ENCODE measurements around the gene PLA2R1.

The PLA2R1 gene

GRCh38 chr2:160063271-160063670 lies 856 bp upstream of the PLA2R1 start:
- no peak overlapping the region for H2BK15ac ChIP-seq (replicated peaks; ENCODE audit: low read depth)
- H3K4me3 ChIP-seq (ENCODE audit: low read length): no peak overlapping the region
- peak overlapping the region; percentile 87 for H3K56ac ChIP-seq (ENCODE audit: low read length)
- H3K27me3 ChIP-seq (ENCODE audit: insufficient read depth, low read length, poor library complexity): no peaks in the 10 kb centered on the region
- H4K8ac ChIP-seq (ENCODE audit: low read depth, low read length): no peak overlapping the region
- peak; percentile 50 for DNase-seq
- peaks cover 5% of the 10 kb centered on the region for H3K4me1 ChIP-seq (ENCODE audit: control insufficient read depth, low read depth, low read length)
- H3K4me2 ChIP-seq (ENCODE audit: low read length): no peak overlapping the region
- no CpG with 5 or more reads among the region's 5 CpGs for WGBS (ENCODE audit: extremely low coverage, insufficient coverage, low lambda C conversion rate)
- no peaks in the 10 kb centered on the region for H3K36me3 ChIP-seq (ENCODE audit: control insufficient read depth, insufficient read depth, low read length)
- H3K79me2 ChIP-seq (ENCODE audit: control insufficient read depth, insufficient read depth, low read length): no peaks in the 10 kb centered on the region
- no peak overlapping the region for H4K5ac ChIP-seq (ENCODE audit: low read length)
- H3K23ac ChIP-seq (ENCODE audit: low read length): no peak overlapping the region
- H2BK5ac ChIP-seq (ENCODE audit: low read length): no peak overlapping the region
- no peak overlapping the region for H2AK5ac ChIP-seq (ENCODE audit: low read length)
- peak overlapping the region; percentile 57 for H3K18ac ChIP-seq (ENCODE audit: low read length)
- H3K27ac ChIP-seq (ENCODE audit: low read depth, low read length): no peak overlapping the region
- H2BK120ac ChIP-seq (ENCODE audit: low read depth, low read length): no peak overlapping the region
- H3K4ac ChIP-seq (ENCODE audit: low read depth, low read length): no peak overlapping the region
- no peak overlapping the region for H3K9ac ChIP-seq (ENCODE audit: low read length)
- no peaks in the 10 kb centered on the region for H3K79me1 ChIP-seq (ENCODE audit: low read length)

GRCh38 chr2:160061944-160062291 lies 497 bp downstream of the PLA2R1 start:
- peak overlapping the region; percentile 96 for H3K4me2 ChIP-seq (ENCODE audit: low read length)
- peak overlapping the region; percentile 52 for H3K4me3 ChIP-seq (ENCODE audit: low read length)
- H3K79me1 ChIP-seq (ENCODE audit: low read length): no peaks in the 10 kb centered on the region
- H2BK15ac ChIP-seq (replicated peaks; ENCODE audit: low read depth): no peak overlapping the region
- no peak overlapping the region for H3K4ac ChIP-seq (ENCODE audit: low read depth, low read length)
- H3K27me3 ChIP-seq (ENCODE audit: insufficient read depth, low read length, poor library complexity): no peaks in the 10 kb centered on the region
- H3K79me2 ChIP-seq (ENCODE audit: control insufficient read depth, insufficient read depth, low read length): no peaks in the 10 kb centered on the region
- no peak overlapping the region for H2BK120ac ChIP-seq (ENCODE audit: low read depth, low read length)
- H2AK5ac ChIP-seq (ENCODE audit: low read length): no peak overlapping the region
- peak overlapping the region; percentile 87 for H3K56ac ChIP-seq (ENCODE audit: low read length)
- no peaks in the 10 kb centered on the region for H3K36me3 ChIP-seq (ENCODE audit: control insufficient read depth, insufficient read depth, low read length)
- H2BK5ac ChIP-seq (ENCODE audit: low read length): no peak overlapping the region
- no peak overlapping the region for H4K8ac ChIP-seq (ENCODE audit: low read depth, low read length)
- no peak overlapping the region for H4K5ac ChIP-seq (ENCODE audit: low read length)
- H3K23ac ChIP-seq (ENCODE audit: low read length): no peak overlapping the region
- H3K18ac ChIP-seq (ENCODE audit: low read length): peak overlapping the region; percentile 75
- peak overlapping the region; percentile 68 for H3K9ac ChIP-seq (ENCODE audit: low read length)
- no CpG with 5 or more reads among the region's 27 CpGs for WGBS (ENCODE audit: extremely low coverage, insufficient coverage, low lambda C conversion rate)
- no peak for DNase-seq
- no peak overlapping the region for H3K27ac ChIP-seq (ENCODE audit: low read depth, low read length)
- H3K4me1 ChIP-seq (ENCODE audit: control insufficient read depth, low read depth, low read length): peaks cover 5% of the 10 kb centered on the region

- Histone ChIP-seq H2BK5ac (ENCODE audit: low read length) (no peak overlapping the region), H3K4me3 (ENCODE audit: low read length) (no peak overlapping the region)
- DNase-seq: no peak
Measured at GRCh38 chr2:160061533-160061932, 882 bp downstream of the PLA2R1 start.

GRCh38 chr2:160060297-160060696 lies 2.1 kb downstream of the PLA2R1 start:
- H3K9ac ChIP-seq (ENCODE audit: low read length): no peak overlapping the region
- H3K4ac ChIP-seq (ENCODE audit: low read depth, low read length): no peak overlapping the region
- H3K4me1 ChIP-seq (ENCODE audit: control insufficient read depth, low read depth, low read length): peaks cover 5% of the 10 kb centered on the region
- H2BK120ac ChIP-seq (ENCODE audit: low read depth, low read length): no peak overlapping the region
- no peaks in the 10 kb centered on the region for H3K27me3 ChIP-seq (ENCODE audit: insufficient read depth, low read length, poor library complexity)
- no peak for DNase-seq
- no CpG with 5 or more reads among the region's 2 CpGs for WGBS (ENCODE audit: extremely low coverage, insufficient coverage, low lambda C conversion rate)
- H3K79me2 ChIP-seq (ENCODE audit: control insufficient read depth, insufficient read depth, low read length): no peaks in the 10 kb centered on the region
- H3K18ac ChIP-seq (ENCODE audit: low read length): no peak overlapping the region
- H3K27ac ChIP-seq (ENCODE audit: low read depth, low read length): no peak overlapping the region
- no peak overlapping the region for H2BK15ac ChIP-seq (replicated peaks; ENCODE audit: low read depth)
- H3K56ac ChIP-seq (ENCODE audit: low read length): no peak overlapping the region
- H4K5ac ChIP-seq (ENCODE audit: low read length): no peak overlapping the region
- no peak overlapping the region for H3K4me2 ChIP-seq (ENCODE audit: low read length)
- H3K23ac ChIP-seq (ENCODE audit: low read length): no peak overlapping the region
- H2BK5ac ChIP-seq (ENCODE audit: low read length): no peak overlapping the region
- no peak overlapping the region for H3K4me3 ChIP-seq (ENCODE audit: low read length)
- no peaks in the 10 kb centered on the region for H3K79me1 ChIP-seq (ENCODE audit: low read length)
- H3K36me3 ChIP-seq (ENCODE audit: control insufficient read depth, insufficient read depth, low read length): no peaks in the 10 kb centered on the region
- H2AK5ac ChIP-seq (ENCODE audit: low read length): no peak overlapping the region
- no peak overlapping the region for H4K8ac ChIP-seq (ENCODE audit: low read depth, low read length)

More at GRCh38 chr2:160061533-160061932, 882 bp downstream of the PLA2R1 start:
- Histone ChIP-seq H3K9ac (ENCODE audit: low read length) (no peak overlapping the region), H4K5ac (ENCODE audit: low read length) (no peak overlapping the region), H3K4me1 (ENCODE audit: control insufficient read depth, low read depth, low read length) (peaks cover 5% of the 10 kb centered on the region), H2BK15ac (replicated peaks; ENCODE audit: low read depth) (no peak overlapping the region), H3K56ac (ENCODE audit: low read length) (no peak overlapping the region), H3K4me2 (ENCODE audit: low read length) (no peak overlapping the region), H3K27ac (ENCODE audit: low read depth, low read length) (no peak overlapping the region), H3K79me1 (ENCODE audit: low read length) (no peaks in the 10 kb centered on the region), H3K36me3 (ENCODE audit: control insufficient read depth, insufficient read depth, low read length) (no peaks in the 10 kb centered on the region), H2AK5ac (ENCODE audit: low read length) (no peak overlapping the region), H3K27me3 (ENCODE audit: insufficient read depth, low read length, poor library complexity) (no peaks in the 10 kb centered on the region), H4K8ac (ENCODE audit: low read depth, low read length) (no peak overlapping the region), H3K4ac (ENCODE audit: low read depth, low read length) (no peak overlapping the region), H3K18ac (ENCODE audit: low read length) (no peak overlapping the region), H3K79me2 (ENCODE audit: control insufficient read depth, insufficient read depth, low read length) (no peaks in the 10 kb centered on the region), H2BK120ac (ENCODE audit: low read depth, low read length) (no peak overlapping the region), H3K23ac (ENCODE audit: low read length) (no peak overlapping the region)
- no CpG with 5 or more reads among the region's 18 CpGs for WGBS (ENCODE audit: extremely low coverage, insufficient coverage, low lambda C conversion rate)

GRCh38 chr2:160057356-160057755 lies 5.1 kb downstream of the PLA2R1 start:
- H3K4me1 ChIP-seq (ENCODE audit: control insufficient read depth, low read depth, low read length): no peaks in the 10 kb centered on the region
- no CpG with 5 or more reads among the region's 2 CpGs for WGBS (ENCODE audit: extremely low coverage, insufficient coverage, low lambda C conversion rate)

GRCh38 chr2:160055726-160056108 lies 6.7 kb downstream of the PLA2R1 start:
- no peak overlapping the region for H3K9ac ChIP-seq (ENCODE audit: low read length)
- no peaks in the 10 kb centered on the region for H3K4me1 ChIP-seq (ENCODE audit: control insufficient read depth, low read depth, low read length)
- no peak overlapping the region for H3K27ac ChIP-seq (ENCODE audit: low read depth, low read length)
- no peak overlapping the region for H3K4me2 ChIP-seq (ENCODE audit: low read length)
- WGBS (ENCODE audit: extremely low coverage, insufficient coverage, low lambda C conversion rate): no CpG with 5 or more reads among the region's 7 CpGs
- no peaks in the 10 kb centered on the region for H3K79me1 ChIP-seq (ENCODE audit: low read length)
- no peaks in the 10 kb centered on the region for H3K79me2 ChIP-seq (ENCODE audit: control insufficient read depth, insufficient read depth, low read length)
- no peak overlapping the region for H3K23ac ChIP-seq (ENCODE audit: low read length)
- no peak overlapping the region for H3K56ac ChIP-seq (ENCODE audit: low read length)
- H3K36me3 ChIP-seq (ENCODE audit: control insufficient read depth, insufficient read depth, low read length): no peaks in the 10 kb centered on the region
- no peak overlapping the region for H3K18ac ChIP-seq (ENCODE audit: low read length)
- no peak overlapping the region for H3K4me3 ChIP-seq (ENCODE audit: low read length)
- H4K8ac ChIP-seq (ENCODE audit: low read depth, low read length): no peak overlapping the region
- DNase-seq: no peak
- no peak overlapping the region for H4K5ac ChIP-seq (ENCODE audit: low read length)
- no peaks in the 10 kb centered on the region for H3K27me3 ChIP-seq (ENCODE audit: insufficient read depth, low read length, poor library complexity)
- H3K4ac ChIP-seq (ENCODE audit: low read depth, low read length): no peak overlapping the region
- H2BK5ac ChIP-seq (ENCODE audit: low read length): no peak overlapping the region
- no peak overlapping the region for H2BK120ac ChIP-seq (ENCODE audit: low read depth, low read length)
- H2BK15ac ChIP-seq (replicated peaks; ENCODE audit: low read depth): no peak overlapping the region
- H2AK5ac ChIP-seq (ENCODE audit: low read length): no peak overlapping the region

More at GRCh38 chr2:160057356-160057755, 5.1 kb downstream of the PLA2R1 start:
- Histone ChIP-seq H3K36me3 (ENCODE audit: control insufficient read depth, insufficient read depth, low read length) (no peaks in the 10 kb centered on the region), H3K4ac (ENCODE audit: low read depth, low read length) (no peak overlapping the region), H3K4me3 (ENCODE audit: low read length) (no peak overlapping the region), H3K79me2 (ENCODE audit: control insufficient read depth, insufficient read depth, low read length) (no peaks in the 10 kb centered on the region), H3K9ac (ENCODE audit: low read length) (no peak overlapping the region), H3K23ac (ENCODE audit: low read length) (no peak overlapping the region), H4K5ac (ENCODE audit: low read length) (no peak overlapping the region), H3K18ac (ENCODE audit: low read length) (no peak overlapping the region), H2BK15ac (replicated peaks; ENCODE audit: low read depth) (no peak overlapping the region), H2BK5ac (ENCODE audit: low read length) (no peak overlapping the region), H3K4me2 (ENCODE audit: low read length) (no peak overlapping the region), H3K79me1 (ENCODE audit: low read length) (no peaks in the 10 kb centered on the region), H3K56ac (ENCODE audit: low read length) (no peak overlapping the region), H2BK120ac (ENCODE audit: low read depth, low read length) (no peak overlapping the region), H2AK5ac (ENCODE audit: low read length) (no peak overlapping the region), H4K8ac (ENCODE audit: low read depth, low read length) (no peak overlapping the region), H3K27me3 (ENCODE audit: insufficient read depth, low read length, poor library complexity) (no peaks in the 10 kb centered on the region), H3K27ac (ENCODE audit: low read depth, low read length) (no peak overlapping the region)
- DNase-seq: no peak

Measured in mesendoderm (in vitro differentiated cells).